Measurements from ENCODE around the gene AFTPH.

- TF ChIP-seq CTCF (IDR thresholded peaks at IDR 0.05) (no peak), TCF7L2 (IDR thresholded peaks at IDR 0.05; ENCODE audit: low read depth, low read length) (no peak), REST (IDR thresholded peaks at IDR 0.05; ENCODE audit: insufficient read depth in 1 of 2, low read depth in 2 of 2, low read length in 1 of 2) (no peak)
Observed at GRCh38 chr2:64482765-64483504, 41.2 kb upstream of the AFTPH start.
